ENCODE data around the gene TSSC4. TPM values are rescaled to one million over a fixed set of nuclear protein-coding genes. Genes with fewer than 3 reads are reported as not detected.

Gene TSSC4
- total and polyA plus RNA-seq, 2 of the 13 experiments (the other 11 are each of a cell fraction or from before 2014, with no cell fraction given), result 16.2 to 58.6 TPM

DNA sequence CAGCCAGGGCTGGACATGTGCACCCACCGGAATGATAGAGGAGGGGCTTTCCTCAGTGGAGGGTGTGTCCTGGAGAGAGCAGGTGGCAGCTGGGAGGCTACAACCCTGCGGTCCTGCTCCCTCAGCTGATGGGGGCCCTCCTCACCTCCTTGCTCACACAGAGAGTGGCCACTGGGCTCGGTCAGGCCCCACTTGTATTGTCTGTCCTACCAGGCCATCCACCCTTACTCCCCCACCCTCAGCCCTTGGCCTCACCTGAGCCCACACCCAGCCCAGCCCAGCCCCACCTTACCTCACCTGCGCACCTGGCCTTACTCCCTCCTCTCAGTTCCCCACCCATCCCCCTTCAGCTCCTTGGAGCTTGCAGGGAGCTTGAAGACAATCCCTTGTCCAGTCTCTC, 40.6 kb downstream of the TSSC4 start (continued):
- TF ChIP-seq HNRNPK (IDR thresholded peaks at IDR 0.05; ENCODE audit: low read depth, low read length, poor library complexity, severe bottlenecking) (no peak), HDAC2 (CRISPR knock-in tag; IDR thresholded peaks at IDR 0.05) (no peak), ZEB1 (IDR thresholded peaks at IDR 0.05; ENCODE audit: insufficient replicate concordance, low read depth) (no peak), SYNCRIP (IDR thresholded peaks at IDR 0.05; ENCODE audit: insufficient read depth, low read depth, low read length) (no peak)
- TF ChIP-seq, protein P1, sequence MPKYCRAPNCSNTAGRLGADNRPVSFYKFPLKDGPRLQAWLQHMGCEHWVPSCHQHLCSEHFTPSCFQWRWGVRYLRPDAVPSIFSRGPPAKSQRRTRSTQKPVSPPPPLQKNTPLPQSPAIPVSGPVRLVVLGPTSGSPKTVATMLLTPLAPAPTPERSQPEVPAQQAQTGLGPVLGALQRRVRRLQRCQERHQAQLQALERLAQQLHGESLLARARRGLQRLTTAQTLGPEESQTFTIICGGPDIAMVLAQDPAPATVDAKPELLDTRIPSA (CRISPR knock-in tag; IDR thresholded peaks at IDR 0.05; ENCODE audit: borderline replicate concordance), result no peak
- TF ChIP-seq, protein P2, sequence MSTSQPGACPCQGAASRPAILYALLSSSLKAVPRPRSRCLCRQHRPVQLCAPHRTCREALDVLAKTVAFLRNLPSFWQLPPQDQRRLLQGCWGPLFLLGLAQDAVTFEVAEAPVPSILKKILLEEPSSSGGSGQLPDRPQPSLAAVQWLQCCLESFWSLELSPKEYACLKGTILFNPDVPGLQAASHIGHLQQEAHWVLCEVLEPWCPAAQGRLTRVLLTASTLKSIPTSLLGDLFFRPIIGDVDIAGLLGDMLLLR (CRISPR knock-in tag; IDR thresholded peaks at IDR 0.05), result no peak
- TF ChIP-seq, protein P3, sequence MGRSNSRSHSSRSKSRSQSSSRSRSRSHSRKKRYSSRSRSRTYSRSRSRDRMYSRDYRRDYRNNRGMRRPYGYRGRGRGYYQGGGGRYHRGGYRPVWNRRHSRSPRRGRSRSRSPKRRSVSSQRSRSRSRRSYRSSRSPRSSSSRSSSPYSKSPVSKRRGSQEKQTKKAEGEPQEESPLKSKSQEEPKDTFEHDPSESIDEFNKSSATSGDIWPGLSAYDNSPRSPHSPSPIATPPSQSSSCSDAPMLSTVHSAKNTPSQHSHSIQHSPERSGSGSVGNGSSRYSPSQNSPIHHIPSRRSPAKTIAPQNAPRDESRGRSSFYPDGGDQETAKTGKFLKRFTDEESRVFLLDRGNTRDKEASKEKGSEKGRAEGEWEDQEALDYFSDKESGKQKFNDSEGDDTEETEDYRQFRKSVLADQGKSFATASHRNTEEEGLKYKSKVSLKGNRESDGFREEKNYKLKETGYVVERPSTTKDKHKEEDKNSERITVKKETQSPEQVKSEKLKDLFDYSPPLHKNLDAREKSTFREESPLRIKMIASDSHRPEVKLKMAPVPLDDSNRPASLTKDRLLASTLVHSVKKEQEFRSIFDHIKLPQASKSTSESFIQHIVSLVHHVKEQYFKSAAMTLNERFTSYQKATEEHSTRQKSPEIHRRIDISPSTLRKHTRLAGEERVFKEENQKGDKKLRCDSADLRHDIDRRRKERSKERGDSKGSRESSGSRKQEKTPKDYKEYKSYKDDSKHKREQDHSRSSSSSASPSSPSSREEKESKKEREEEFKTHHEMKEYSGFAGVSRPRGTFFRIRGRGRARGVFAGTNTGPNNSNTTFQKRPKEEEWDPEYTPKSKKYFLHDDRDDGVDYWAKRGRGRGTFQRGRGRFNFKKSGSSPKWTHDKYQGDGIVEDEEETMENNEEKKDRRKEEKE (IDR thresholded peaks at IDR 0.05), result no peak

- ChIA-PET POLR2A (no interaction called here), CTCF (ENCODE audit: low intra/inter-chr PET ratio, low total read pairs) (no interaction called here)
- H3K9me3 ChIP-seq (ENCODE audit: low read length), result no peaks in the 10 kb centered on the region
- no peaks in the 10 kb centered on the region for H3K36me3 ChIP-seq (replicated peaks in 1 of 2; ENCODE audit: control insufficient read depth in 1 of 2, insufficient read depth in 2 of 2, low read length in 2 of 2)
- in situ Hi-C loops (cut with HindIII; ENCODE audit: extremely low pct_ligation_motif_present, low pct_unique_long_range_greater_than_20kb), result no loop called here
- no peaks in the 10 kb centered on the region for H3K4me1 ChIP-seq (ENCODE audit: insufficient read depth, low read length)
- peaks cover 10 to 49% of the 10 kb centered on the region in 2 experiments; a peak in 4 of 5 replicates for H3K27me3 ChIP-seq (ENCODE audit: control insufficient read depth in 1 of 2, insufficient read depth in 2 of 2, low read length in 2 of 2)
- BruUV-seq (replicated peaks), result no TSS peak
- H3K4me3 ChIP-seq (replicated peaks in 1 of 3; ENCODE audit: insufficient read depth in 1 of 3, low read depth in 2 of 3, low read length in 3 of 3), result no peak overlapping the region
- no peaks in the 10 kb centered on the region for H3K79me2 ChIP-seq (ENCODE audit: insufficient read depth, low read length)
- WGBS (ENCODE audit: low lambda C conversion rate), result 21% methylated on average over 2 of the region's 2 CpGs
- DNase-seq (ENCODE audit: low spot score) (no peak), ATAC-seq (no peak), FAIRE-seq (no peak)
- no peaks in the 10 kb centered on the region; the same call in 1 of the 2 replicates for H4K20me1 ChIP-seq (ENCODE audit: insufficient read depth, low read length)
- intact Hi-C loops (cut with micrococcal nuclease; ENCODE audit: unreplicated experiment), result no loop called here
- no peak overlapping the region for H3K4me2 ChIP-seq (ENCODE audit: low read depth, low read length)
- TF ChIP-seq ZNF891 (CRISPR knock-in tag; IDR thresholded peaks at IDR 0.05), result no peak
- no peak overlapping the region for H3K9ac ChIP-seq (ENCODE audit: insufficient read depth, low read depth, low read length)
- H2AFZ ChIP-seq (ENCODE audit: low read length), result no peak overlapping the region
- H3K27ac ChIP-seq (ENCODE audit: extremely low read length, insufficient read depth, low read length), result no peak overlapping the region
Observed at GRCh38 chr11:2442589-2442988, 42.0 kb downstream of the TSSC4 start.

Data from HepG2 (cell line).